PC-9 (cell line): ENCODE measurements around the gene ABCD4. TPM values are rescaled to one million over a fixed set of nuclear protein-coding genes. Genes with fewer than 3 reads are reported as not detected.

ENCODE experiments used
- BruUV-seq: library from RNA; stranded (reverse); fragments of 400-500 nt; replicated peaks from 2 replicates; lab custom pipeline; 2021; lab: Mats Ljungman, UMichigan
- CTCF ChIA-PET: fragments of 300-600 bp; sonication (Branson Sonifier 250); formaldehyde crosslinking; loops from one replicate; lab custom pipeline; 2022; ENCODE audit warnings: antibody characterized with exemption; lab: Charles Lee
- POLR2A ChIA-PET: fragments of 300-600 bp; sonication (Branson Sonifier 250); formaldehyde crosslinking; loops from one replicate; lab custom pipeline; 2022; ENCODE audit warnings: antibody characterized with exemption; ENCODE audit not compliant: unreplicated experiment; lab: Charles Lee
- DNase-seq, 2 experiments: peaks; one replicate each; pipeline versions ENCODE4 v3.0.0 to v3.0.0-alpha.2; 2015 to 2022; ENCODE audit warnings: mixed read lengths in 1 of 2
- H2AFZ ChIP-seq: fragments of 200-600 bp; sonication (generic); 2 replicates; pipeline ENCODE4 v1.8.1; 2017; ENCODE audit warnings: antibody characterized with exemption
- H3F3A ChIP-seq: fragments of 200-600 bp; sonication (generic); 2 replicates; pipeline ENCODE4 v1.8.1; 2017; ENCODE audit warnings: antibody characterized with exemption, mild to moderate bottlenecking, low read depth; ENCODE audit not compliant: insufficient read depth
- H3K27ac ChIP-seq: fragments of 200-600 bp; sonication (generic); 2 replicates; pipeline ENCODE4 v1.6.1; 2016; ENCODE audit warnings: mixed run types
- H3K27me3 ChIP-seq: fragments of 200-600 bp; sonication (generic); 2 replicates; pipeline ENCODE4 v1.6.1; 2016; ENCODE audit warnings: low read depth, mixed run types; ENCODE audit not compliant: insufficient read depth
- H3K36me3 ChIP-seq: fragments of 200-600 bp; sonication (generic); 2 replicates; pipeline ENCODE4 v1.6.1; 2016; ENCODE audit warnings: low read depth, mixed run types
- H3K4me1 ChIP-seq: fragments of 200-600 bp; sonication (generic); replicated peaks from 2 replicates; pipeline ENCODE4 v1.6.1; 2016; ENCODE audit warnings: mixed run types; ENCODE audit not compliant: insufficient read depth
- H3K4me2 ChIP-seq: fragments of 200-600 bp; sonication (generic); 2 replicates; pipeline ENCODE4 v1.6.1; 2017; ENCODE audit warnings: mixed run types
- H3K4me3 ChIP-seq: fragments of 200-600 bp; sonication (generic); 2 replicates; pipeline ENCODE4 v1.6.1; 2016; ENCODE audit warnings: mixed run types
- H3K79me2 ChIP-seq: fragments of 200-600 bp; sonication (generic); 2 replicates; pipeline ENCODE4 v1.6.1; 2017; ENCODE audit warnings: low read depth, mixed run types
- H3K9me2 ChIP-seq: fragments of 200-600 bp; sonication (generic); 2 replicates; pipeline ENCODE4 v1.8.1; 2017; ENCODE audit warnings: mild to moderate bottlenecking; ENCODE audit not compliant: insufficient read depth
- H3K9me3 ChIP-seq: fragments of 200-600 bp; sonication (generic); 2 replicates; pipeline ENCODE4 v1.8.1; 2016; ENCODE audit warnings: low read depth; ENCODE audit not compliant: insufficient read depth
- H4K20me1 ChIP-seq: fragments of 200-600 bp; sonication (generic); 2 replicates; pipeline ENCODE4 v1.8.1; 2017; ENCODE audit not compliant: insufficient read depth
- EZH2 ChIP-seq: fragments of 200-600 bp; sonication (generic); IDR thresholded peaks from 2 replicates; pipeline ENCODE4 v1.8.0; 2017; ENCODE audit warnings: antibody characterized with exemption, low read depth
- intact Hi-C: fragments of 100-400 bp; cut with micrococcal nuclease; formaldehyde crosslinking; loops from one replicate; pipeline ENCODE4 v1.10.0; 2022; ENCODE audit not compliant: unreplicated experiment
- total RNA-seq: library from RNA; stranded (reverse); gene quantifications from 2 replicates; pipeline ENCODE4 v1.2.3, GENCODE V29; 2021
- TF ChIP-seq, protein P1 (sequence below): fragments of 200-600 bp; sonication (generic); conservative IDR thresholded peaks from 2 replicates; pipeline ENCODE4 v1.6.1; 2017; ENCODE audit warnings: mixed run types, antibody characterized with exemption, mild to moderate bottlenecking, moderate library complexity

Gene ABCD4
- total RNA-seq, 1 experiment from 2014 or later, result 150 TPM

DNA sequence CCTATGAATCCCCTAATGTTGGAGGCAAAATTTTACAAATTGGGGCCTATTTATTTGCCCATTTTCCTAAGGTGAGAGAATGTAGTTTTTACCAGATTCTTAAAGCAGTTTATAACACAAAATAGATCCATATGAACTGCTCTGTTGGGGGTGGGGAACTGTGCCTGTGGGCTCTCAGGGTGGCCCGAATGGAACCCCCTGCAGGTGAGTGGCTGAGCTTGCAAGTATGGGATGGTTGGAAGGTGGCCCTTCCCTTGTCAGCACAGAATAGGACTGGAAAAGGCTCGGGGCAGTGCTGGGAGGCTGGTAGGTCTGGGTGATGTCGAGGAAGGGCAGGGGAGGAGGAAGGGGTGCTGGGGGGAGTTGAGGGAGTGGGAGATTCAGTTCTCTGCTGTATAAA lies 58.6 kb downstream of the ABCD4 start:
- intact Hi-C loops, result no loop called here
- CTCF ChIA-PET, result no interaction called here
- no peak overlapping the region for H3K27ac ChIP-seq
- no peaks in the 10 kb centered on the region for H3K9me2 ChIP-seq
- H3K79me2 ChIP-seq, result no peaks in the 10 kb centered on the region
- BruUV-seq, result no TSS peak
- no peak overlapping the region for H3K4me2 ChIP-seq
- H3K9me3 ChIP-seq, result no peaks in the 10 kb centered on the region
- peaks cover 58% of the 10 kb centered on the region for H3K27me3 ChIP-seq
- TF ChIP-seq, protein P1, sequence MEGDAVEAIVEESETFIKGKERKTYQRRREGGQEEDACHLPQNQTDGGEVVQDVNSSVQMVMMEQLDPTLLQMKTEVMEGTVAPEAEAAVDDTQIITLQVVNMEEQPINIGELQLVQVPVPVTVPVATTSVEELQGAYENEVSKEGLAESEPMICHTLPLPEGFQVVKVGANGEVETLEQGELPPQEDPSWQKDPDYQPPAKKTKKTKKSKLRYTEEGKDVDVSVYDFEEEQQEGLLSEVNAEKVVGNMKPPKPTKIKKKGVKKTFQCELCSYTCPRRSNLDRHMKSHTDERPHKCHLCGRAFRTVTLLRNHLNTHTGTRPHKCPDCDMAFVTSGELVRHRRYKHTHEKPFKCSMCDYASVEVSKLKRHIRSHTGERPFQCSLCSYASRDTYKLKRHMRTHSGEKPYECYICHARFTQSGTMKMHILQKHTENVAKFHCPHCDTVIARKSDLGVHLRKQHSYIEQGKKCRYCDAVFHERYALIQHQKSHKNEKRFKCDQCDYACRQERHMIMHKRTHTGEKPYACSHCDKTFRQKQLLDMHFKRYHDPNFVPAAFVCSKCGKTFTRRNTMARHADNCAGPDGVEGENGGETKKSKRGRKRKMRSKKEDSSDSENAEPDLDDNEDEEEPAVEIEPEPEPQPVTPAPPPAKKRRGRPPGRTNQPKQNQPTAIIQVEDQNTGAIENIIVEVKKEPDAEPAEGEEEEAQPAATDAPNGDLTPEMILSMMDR, result no peak; the same call in 1 of the 2 replicates
- TF ChIP-seq EZH2, result no peak
- no peak overlapping the region for H3K4me3 ChIP-seq
- H3K36me3 ChIP-seq, result no peaks in the 10 kb centered on the region
- no peaks in the 10 kb centered on the region for H4K20me1 ChIP-seq
- POLR2A ChIA-PET, result no interaction called here
- H2AFZ ChIP-seq, result no peak overlapping the region
- DNase-seq, result no peak
- H3K4me1 ChIP-seq, result no peaks in the 10 kb centered on the region
- H3F3A ChIP-seq, result no peaks in the 10 kb centered on the region

DNA sequence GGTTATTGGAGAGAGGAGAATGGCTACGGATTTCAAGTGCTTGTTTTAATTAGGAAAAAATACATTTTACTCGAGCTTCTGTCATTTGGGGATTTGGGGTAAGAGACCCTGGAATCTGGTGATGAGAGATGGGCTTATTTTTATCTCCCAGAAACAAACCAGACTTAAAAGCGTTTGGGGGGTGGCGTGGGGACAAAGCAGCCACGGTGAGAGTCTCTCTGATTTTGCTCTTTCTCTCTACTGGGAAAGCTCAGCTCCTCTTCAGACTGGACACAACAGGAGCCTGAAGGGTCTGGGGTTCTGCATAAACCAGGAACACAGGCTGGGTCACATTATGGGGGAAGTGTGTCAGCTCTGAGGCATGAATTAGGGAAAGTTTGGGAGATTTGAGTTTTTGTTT lies 59.7 kb downstream of the ABCD4 start:
- TF ChIP-seq EZH2, result no peak
- TF ChIP-seq, protein P1, result no peak
- Histone ChIP-seq H3K9me2 (no peaks in the 10 kb centered on the region), H2AFZ (no peak overlapping the region), H3K27me3 (peaks cover 68% of the 10 kb centered on the region), H3K4me1 (no peaks in the 10 kb centered on the region), H3K79me2 (no peaks in the 10 kb centered on the region), H3K27ac (no peak overlapping the region), H3F3A (no peaks in the 10 kb centered on the region), H3K9me3 (no peaks in the 10 kb centered on the region), H3K4me3 (no peak overlapping the region), H4K20me1 (no peaks in the 10 kb centered on the region), H3K4me2 (no peak overlapping the region), H3K36me3 (no peaks in the 10 kb centered on the region)
- ChIA-PET CTCF (no interaction called here), POLR2A (no interaction called here)
- intact Hi-C loops, result no loop called here
- BruUV-seq, result no TSS peak
- no peak for DNase-seq

DNA sequence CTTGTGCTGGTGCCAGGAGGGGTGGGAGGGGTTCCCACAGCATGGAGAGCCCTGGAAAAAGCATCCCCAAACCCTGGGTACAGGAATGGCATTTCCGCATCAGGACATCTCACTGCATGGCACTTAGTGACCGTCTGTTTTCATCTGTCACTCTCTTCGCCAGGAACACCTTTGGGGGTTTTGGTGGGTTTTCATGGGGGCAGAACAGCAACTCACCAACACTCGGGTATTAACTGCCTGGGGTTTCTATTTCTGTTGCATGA lies 60.0 kb downstream of the ABCD4 start:
- intact Hi-C loops, result no loop called here
- peaks cover 72% of the 10 kb centered on the region for H3K27me3 ChIP-seq
- H4K20me1 ChIP-seq, result no peaks in the 10 kb centered on the region

More for the DNA sequence above, 60.0 kb downstream of the ABCD4 start:
- Histone ChIP-seq H3K4me1 (no peaks in the 10 kb centered on the region), H3F3A (no peaks in the 10 kb centered on the region), H3K4me2 (no peak overlapping the region), H3K4me3 (no peak overlapping the region), H3K79me2 (no peaks in the 10 kb centered on the region), H3K27ac (no peak overlapping the region), H2AFZ (no peak overlapping the region), H3K9me3 (no peaks in the 10 kb centered on the region), H3K36me3 (no peaks in the 10 kb centered on the region), H3K9me2 (no peaks in the 10 kb centered on the region)
- CTCF ChIA-PET, result interaction anchor here (0.7 kb wide), 1 partner anchor 37 kb away, joined by 3 read pairs; no protein-coding TSS in a partner anchor
- DNase-seq, result no peak
- BruUV-seq, result no TSS peak
- no peak for TF ChIP-seq EZH2
- TF ChIP-seq, protein P1, result no peak
- POLR2A ChIA-PET, result no interaction called here
